ENCODE measurements around the gene RNU7-1. TPM values are rescaled to one million over a fixed set of nuclear protein-coding genes. Genes with fewer than 3 reads are reported as not detected.

Gene RNU7-1
- total RNA-seq, 4 donors from 2014 or later = not detected

- H3K9me3 ChIP-seq = no peaks in the 10 kb centered on the region
- H3K4me1 ChIP-seq = peaks cover 25 to 58% (median 39%) of the 10 kb centered on the region in 4 donors
- DNase-seq = no peak
- intact Hi-C loops (cut with DNase I; ENCODE audit: low total_unique reads) (loop anchor here (10.0 kb wide), 1 partner anchor 137 kb away; the partner anchor contains the start of gene C1RL), in situ Hi-C loops (cut with MboI; ENCODE audit: low pct_ligation_motif_present in 1 of 4, low pct_unique_long_range_greater_than_20kb in 1 of 4, low sequenced_read_pairs in 3 of 4) (no loop called here)
- H3K36me3 ChIP-seq = peaks cover 0 to 18% (median 9%) of the 10 kb centered on the region in 4 donors
- H3K27ac ChIP-seq = peak overlapping the region in 3 of 4 donors; percentile 94 to 95 (median 95)
- H3K27me3 ChIP-seq = no peaks in the 10 kb centered on the region
- H3K4me3 ChIP-seq = no peak overlapping the region
- 75% methylated on average over 9 of the region's 10 CpGs; no CpG with 5 or more reads in 1 of the 2 donors for WGBS, 2 donors (ENCODE audit: low coverage in 1 of 2)
- TF ChIP-seq POLR2AphosphoS5 (IDR thresholded peaks at IDR 0.05) (no peak), POLR2A (IDR thresholded peaks at IDR 0.05) (no peak), CTCF (IDR thresholded peaks at IDR 0.05) (no peak), EP300 (IDR thresholded peaks at IDR 0.05; ENCODE audit: low read depth) (no peak)
Measured at GRCh38 chr12:6967651-6968100, 24.1 kb downstream of the RNU7-1 start.

DNA sequence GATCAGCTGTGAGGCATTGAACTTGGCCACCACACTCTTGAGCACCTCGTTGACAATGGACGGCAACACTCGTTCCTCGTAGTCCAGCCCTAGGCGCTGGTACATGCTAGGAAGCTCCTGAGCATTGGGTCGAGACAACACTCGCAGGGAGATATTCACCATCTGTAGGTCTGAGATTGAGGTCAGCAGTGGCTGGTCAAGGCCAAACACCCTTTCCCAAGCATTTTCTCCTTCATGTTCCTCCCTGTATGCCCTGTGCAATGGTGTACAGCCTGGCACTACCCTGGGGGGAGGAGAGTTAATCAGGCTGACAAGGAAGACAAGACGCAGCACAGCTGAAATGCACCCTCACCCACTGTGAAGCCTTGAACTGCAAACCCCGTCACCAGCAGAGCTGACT, 24.8 kb downstream of the RNU7-1 start:
- H3K9me3 ChIP-seq = no peaks in the 10 kb centered on the region
- H3K27me3 ChIP-seq = no peaks in the 10 kb centered on the region
- peak overlapping the region; percentile 89 to 95 (median 95) for H3K27ac ChIP-seq
- H3K4me1 ChIP-seq = peaks cover 25 to 58% (median 38%) of the 10 kb centered on the region in 4 donors
- intact Hi-C loops (cut with DNase I; ENCODE audit: low total_unique reads) = loop anchor here (10.0 kb wide), 1 partner anchor 136 kb away; the partner anchor contains the start of gene C1RL
- peaks cover 0 to 18% (median 9%) of the 10 kb centered on the region in 4 donors for H3K36me3 ChIP-seq
- 78 to 93% methylated on average over 3 to 9 of the region's 9 CpGs for WGBS, 2 donors (ENCODE audit: low coverage in 1 of 2)
- no peak for DNase-seq
- in situ Hi-C loops (cut with MboI; ENCODE audit: low pct_ligation_motif_present in 1 of 4, low pct_unique_long_range_greater_than_20kb in 1 of 4, low sequenced_read_pairs in 3 of 4) = no loop called here
- TF ChIP-seq EP300 (IDR thresholded peaks at IDR 0.05; ENCODE audit: low read depth) = no peak
- TF ChIP-seq CTCF (IDR thresholded peaks at IDR 0.05) = no peak
- no peak for TF ChIP-seq POLR2AphosphoS5 (IDR thresholded peaks at IDR 0.05)
- no peak for TF ChIP-seq POLR2A (IDR thresholded peaks at IDR 0.05)
- no peak overlapping the region for H3K4me3 ChIP-seq

GRCh38 chr12:6970096-6970527, 26.5 kb downstream of the RNU7-1 start:
- DNase-seq = no peak
- H3K27me3 ChIP-seq = no peaks in the 10 kb centered on the region
- H3K4me1 ChIP-seq = peaks cover 20 to 49% (median 33%) of the 10 kb centered on the region in 4 donors
- H3K4me3 ChIP-seq = peak overlapping the region; percentile 66 to 99 (median 80)
- H3K36me3 ChIP-seq = peaks cover 0 to 24% (median 11%) of the 10 kb centered on the region in 4 donors
- 0 to 1% methylated on average over 12 to 29 of the region's 31 CpGs for WGBS, 2 donors (ENCODE audit: low coverage in 1 of 2)
- TF ChIP-seq POLR2AphosphoS5 (IDR thresholded peaks at IDR 0.05) (no peak), CTCF (IDR thresholded peaks at IDR 0.05) (no peak), POLR2A (IDR thresholded peaks at IDR 0.05) (no peak), EP300 (IDR thresholded peaks at IDR 0.05; ENCODE audit: low read depth) (no peak)
- H3K9me3 ChIP-seq = no peaks in the 10 kb centered on the region
- H3K27ac ChIP-seq = peak overlapping the region; percentile 89 to 95 (median 95)
- intact Hi-C loops (cut with DNase I; ENCODE audit: low total_unique reads) = no loop called here
- in situ Hi-C loops (cut with MboI; ENCODE audit: low pct_ligation_motif_present in 1 of 4, low pct_unique_long_range_greater_than_20kb in 1 of 4, low sequenced_read_pairs in 3 of 4) = no loop called here

- no peaks in the 10 kb centered on the region for H3K27me3 ChIP-seq
- in situ Hi-C loops (cut with MboI; ENCODE audit: low pct_ligation_motif_present in 1 of 4, low pct_unique_long_range_greater_than_20kb in 1 of 4, low sequenced_read_pairs in 3 of 4) = no loop called here
- no peak overlapping the region for H3K27ac ChIP-seq
- peaks cover 0 to 35% (median 13%) of the 10 kb centered on the region in 4 donors for H3K36me3 ChIP-seq
- intact Hi-C loops (cut with DNase I; ENCODE audit: low total_unique reads) = no loop called here
- no peaks in the 10 kb centered on the region for H3K9me3 ChIP-seq
- DNase-seq = no peak
- 70 to 89% methylated on average over 2 to 6 of the region's 6 CpGs for whole genome bisulfite sequencing, 2 donors (ENCODE audit: low coverage in 1 of 2)
- H3K4me1 ChIP-seq = peaks cover 9 to 19% (median 15%) of the 10 kb centered on the region in 4 donors
- no peak overlapping the region for H3K4me3 ChIP-seq
- TF ChIP-seq EP300 (IDR thresholded peaks at IDR 0.05; ENCODE audit: low read depth) (no peak), CTCF (IDR thresholded peaks at IDR 0.05) (no peak), POLR2A (IDR thresholded peaks at IDR 0.05) (no peak), POLR2AphosphoS5 (IDR thresholded peaks at IDR 0.05) (no peak)
Measured at GRCh38 chr12:6974180-6974579, 30.6 kb downstream of the RNU7-1 start.

All from transverse colon (tissue), 4 donors.